ENCODE results near the gene CCDC171. TPM values are rescaled to one million over a fixed set of nuclear protein-coding genes. Genes with fewer than 3 reads are reported as not detected.

CCDC171 gene
- total RNA-seq, 4 donors from 2014 or later = 1.1 to 5.1 (median 3.6) TPM

- WGBS, 2 donors (ENCODE audit: low coverage in 1 of 2) = 91% methylated on average over 1 of the region's 1 CpG; no CpG with 5 or more reads in 1 of the 2 donors
- H3K27me3 ChIP-seq = no peaks in the 10 kb centered on the region
- in situ Hi-C loops (cut with MboI; ENCODE audit: low pct_ligation_motif_present in 1 of 4, low pct_unique_long_range_greater_than_20kb in 1 of 4, low sequenced_read_pairs in 3 of 4) (no loop called here), intact Hi-C loops (cut with DNase I; ENCODE audit: low total_unique reads) (no loop called here)
- H3K9me3 ChIP-seq = no peaks in the 10 kb centered on the region
- H3K27ac ChIP-seq = no peak overlapping the region
- H3K4me1 ChIP-seq = no peaks in the 10 kb centered on the region
- H3K4me3 ChIP-seq = no peak overlapping the region
- TF ChIP-seq POLR2AphosphoS5 (IDR thresholded peaks at IDR 0.05) (no peak), POLR2A (IDR thresholded peaks at IDR 0.05) (no peak)
- peaks cover 0 to 2% (median 0%) of the 10 kb centered on the region in 4 donors for H3K36me3 ChIP-seq
- no peak for DNase-seq
These were observed 336.7 kb downstream of the CCDC171 start for GRCh38 chr9:15889555-15889954.

- in situ Hi-C loops (cut with MboI; ENCODE audit: low pct_ligation_motif_present in 1 of 4, low pct_unique_long_range_greater_than_20kb in 1 of 4, low sequenced_read_pairs in 3 of 4) = no loop called here
- H3K27me3 ChIP-seq = no peaks in the 10 kb centered on the region
- intact Hi-C loops (cut with DNase I; ENCODE audit: low total_unique reads) = no loop called here
- no peaks in the 10 kb centered on the region for H3K9me3 ChIP-seq
- H3K27ac ChIP-seq = no peak overlapping the region
- TF ChIP-seq CTCF (IDR thresholded peaks at IDR 0.05) = no peak
- no peak for TF ChIP-seq EP300 (IDR thresholded peaks at IDR 0.05; ENCODE audit: low read depth)
- no peak for TF ChIP-seq POLR2AphosphoS5 (IDR thresholded peaks at IDR 0.05)
- TF ChIP-seq POLR2A (IDR thresholded peaks at IDR 0.05) = no peak
- H3K4me1 ChIP-seq = no peaks in the 10 kb centered on the region
- no peaks in the 10 kb centered on the region for H3K36me3 ChIP-seq
- H3K4me3 ChIP-seq = no peak overlapping the region
- DNase-seq = no peak
- WGBS, 2 donors (ENCODE audit: low coverage in 1 of 2) = 67 to 71% methylated on average over 1 of the region's 1 CpG
These were observed 348.7 kb downstream of the CCDC171 start for GRCh38 chr9:15901572-15901971.

- intact Hi-C loops (cut with DNase I; ENCODE audit: low total_unique reads) = no loop called here
- no peak for DNase-seq
These were observed 356.5 kb downstream of the CCDC171 start for GRCh38 chr9:15909297-15909696.

GRCh38 chr9:15915711-15916110 lies 362.9 kb downstream of the CCDC171 start:
- in situ Hi-C loops (cut with MboI; ENCODE audit: low pct_ligation_motif_present in 1 of 4, low pct_unique_long_range_greater_than_20kb in 1 of 4, low sequenced_read_pairs in 3 of 4) (no loop called here), intact Hi-C loops (cut with DNase I; ENCODE audit: low total_unique reads) (no loop called here)
- no peaks in the 10 kb centered on the region for H3K27me3 ChIP-seq
- H3K4me3 ChIP-seq = no peak overlapping the region
- no peak for TF ChIP-seq POLR2A (IDR thresholded peaks at IDR 0.05)
- no peak for TF ChIP-seq POLR2AphosphoS5 (IDR thresholded peaks at IDR 0.05)
- TF ChIP-seq CTCF (IDR thresholded peaks at IDR 0.05) = no peak
- TF ChIP-seq EP300 (IDR thresholded peaks at IDR 0.05; ENCODE audit: low read depth) = no peak
- H3K4me1 ChIP-seq = no peaks in the 10 kb centered on the region
- no peak overlapping the region for H3K27ac ChIP-seq
- peaks cover 7 to 8% of the 10 kb centered on the region in 2 donors for H3K9me3 ChIP-seq
- H3K36me3 ChIP-seq = no peaks in the 10 kb centered on the region
- DNase-seq = no peak

More at GRCh38 chr9:15909297-15909696, 356.5 kb downstream of the CCDC171 start:
- no peaks in the 10 kb centered on the region for H3K36me3 ChIP-seq
- no peak overlapping the region for H3K4me3 ChIP-seq
- no peaks in the 10 kb centered on the region for H3K27me3 ChIP-seq
- H3K27ac ChIP-seq = no peak overlapping the region
- WGBS, 2 donors (ENCODE audit: low coverage in 1 of 2) = 82 to 88% methylated on average over 6 of the region's 6 CpGs
- no peaks in the 10 kb centered on the region for H3K9me3 ChIP-seq
- no peak for TF ChIP-seq EP300 (IDR thresholded peaks at IDR 0.05; ENCODE audit: low read depth)
- no peak for TF ChIP-seq CTCF (IDR thresholded peaks at IDR 0.05)
- no peak for TF ChIP-seq POLR2A (IDR thresholded peaks at IDR 0.05)
- TF ChIP-seq POLR2AphosphoS5 (IDR thresholded peaks at IDR 0.05) = no peak
- H3K4me1 ChIP-seq = no peaks in the 10 kb centered on the region
- in situ Hi-C loops (cut with MboI; ENCODE audit: low pct_ligation_motif_present in 1 of 4, low pct_unique_long_range_greater_than_20kb in 1 of 4, low sequenced_read_pairs in 3 of 4) = no loop called here

- 69 to 83% methylated on average over 2 of the region's 2 CpGs for WGBS, 2 donors (ENCODE audit: low coverage in 1 of 2)
- no peak for TF ChIP-seq POLR2A (IDR thresholded peaks at IDR 0.05)
- no peak for TF ChIP-seq POLR2AphosphoS5 (IDR thresholded peaks at IDR 0.05)
- TF ChIP-seq CTCF (IDR thresholded peaks at IDR 0.05) = no peak
- no peak for TF ChIP-seq EP300 (IDR thresholded peaks at IDR 0.05; ENCODE audit: low read depth)
- H3K4me1 ChIP-seq = no peaks in the 10 kb centered on the region
- H3K9me3 ChIP-seq = no peaks in the 10 kb centered on the region
- H3K27me3 ChIP-seq = no peaks in the 10 kb centered on the region
- no peak overlapping the region for H3K4me3 ChIP-seq
- intact Hi-C loops (cut with DNase I; ENCODE audit: low total_unique reads) = no loop called here
- H3K27ac ChIP-seq = no peak overlapping the region
- no peak for DNase-seq
- no peaks in the 10 kb centered on the region for H3K36me3 ChIP-seq
- in situ Hi-C loops (cut with MboI; ENCODE audit: low pct_ligation_motif_present in 1 of 4, low pct_unique_long_range_greater_than_20kb in 1 of 4, low sequenced_read_pairs in 3 of 4) = no loop called here
These were observed 374.3 kb downstream of the CCDC171 start for GRCh38 chr9:15927161-15927560.
